ENCODE measurements around the gene SMIM29. TPM values are rescaled to one million over a fixed set of nuclear protein-coding genes. Genes with fewer than 3 reads are reported as not detected.

SMIM29 gene
- total RNA-seq, 1 experiment from 2014 or later: 5.4 TPM

DNA sequence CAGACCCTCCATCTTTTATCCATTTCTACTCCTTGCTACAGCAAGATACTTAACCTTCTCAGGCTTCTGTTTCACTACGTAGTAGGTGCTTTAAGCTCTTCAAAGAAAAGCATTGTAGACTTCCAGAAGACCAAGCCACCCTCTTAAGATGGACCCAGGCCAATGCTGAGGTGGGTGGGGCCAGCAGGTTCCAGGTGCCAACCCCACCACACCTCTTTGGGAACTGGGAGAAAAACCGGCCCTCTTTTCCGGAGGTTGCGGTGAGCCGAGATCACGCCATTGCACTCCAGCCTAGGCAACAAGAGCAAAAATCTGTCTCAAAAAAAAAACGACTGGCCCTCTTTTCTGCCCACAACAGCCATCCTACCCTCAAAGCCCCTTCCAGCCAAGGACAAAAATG is 22.7 kb downstream of the SMIM29 start:
- no peak overlapping the region for H3K56ac ChIP-seq (ENCODE audit: insufficient read length, low read depth, low read length)
- peaks cover 15% of the 10 kb centered on the region; the same call in 1 of the 2 replicates for H3K4me1 ChIP-seq (ENCODE audit: insufficient read depth, low read length)
- no peak overlapping the region for H2BK12ac ChIP-seq (ENCODE audit: insufficient read length, low read depth, low read length)
- H3K4me3 Mint-ChIP-seq: peak overlapping the region in 1 of 2 experiments; percentile 35; a peak in 2 of 5 replicates
- TF ChIP-seq, protein P1, sequence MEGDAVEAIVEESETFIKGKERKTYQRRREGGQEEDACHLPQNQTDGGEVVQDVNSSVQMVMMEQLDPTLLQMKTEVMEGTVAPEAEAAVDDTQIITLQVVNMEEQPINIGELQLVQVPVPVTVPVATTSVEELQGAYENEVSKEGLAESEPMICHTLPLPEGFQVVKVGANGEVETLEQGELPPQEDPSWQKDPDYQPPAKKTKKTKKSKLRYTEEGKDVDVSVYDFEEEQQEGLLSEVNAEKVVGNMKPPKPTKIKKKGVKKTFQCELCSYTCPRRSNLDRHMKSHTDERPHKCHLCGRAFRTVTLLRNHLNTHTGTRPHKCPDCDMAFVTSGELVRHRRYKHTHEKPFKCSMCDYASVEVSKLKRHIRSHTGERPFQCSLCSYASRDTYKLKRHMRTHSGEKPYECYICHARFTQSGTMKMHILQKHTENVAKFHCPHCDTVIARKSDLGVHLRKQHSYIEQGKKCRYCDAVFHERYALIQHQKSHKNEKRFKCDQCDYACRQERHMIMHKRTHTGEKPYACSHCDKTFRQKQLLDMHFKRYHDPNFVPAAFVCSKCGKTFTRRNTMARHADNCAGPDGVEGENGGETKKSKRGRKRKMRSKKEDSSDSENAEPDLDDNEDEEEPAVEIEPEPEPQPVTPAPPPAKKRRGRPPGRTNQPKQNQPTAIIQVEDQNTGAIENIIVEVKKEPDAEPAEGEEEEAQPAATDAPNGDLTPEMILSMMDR (conservative IDR thresholded peaks at IDR 0.05): no peak
- no peak overlapping the region for H3K27ac ChIP-seq (ENCODE audit: insufficient read length, low read depth, low read length)
- H3K23me2 ChIP-seq (ENCODE audit: insufficient read length, low read depth, low read length, poor library complexity, severe bottlenecking): no peaks in the 10 kb centered on the region
- no peak overlapping the region for H4K5ac ChIP-seq (ENCODE audit: insufficient read length, low read depth, low read length)
- H3K36me3 Mint-ChIP-seq (ENCODE audit: insufficient read depth in 1 of 3, low read depth in 3 of 3): no peaks in the 10 kb centered on the region
- H3K4me2 ChIP-seq (ENCODE audit: insufficient read depth, insufficient read length, low read length): no peak overlapping the region
- H3K9me3 Mint-ChIP-seq: no peaks in the 10 kb centered on the region
- no peaks in the 10 kb centered on the region for H3K27me3 ChIP-seq (ENCODE audit: insufficient read depth, low read length)
- no peak overlapping the region for H3T11ph ChIP-seq (ENCODE audit: low read length)
- no peak overlapping the region for H3K23ac ChIP-seq (ENCODE audit: insufficient read length, low read depth, low read length)
- no peaks in the 10 kb centered on the region for H3K79me2 ChIP-seq (ENCODE audit: insufficient read depth, low read length)
- H3K9me3 ChIP-seq (ENCODE audit: control insufficient read depth, low read depth, low read length): no peaks in the 10 kb centered on the region
- no peak for DNase-seq
- H4K91ac ChIP-seq (ENCODE audit: insufficient read length, low read depth, low read length): no peak overlapping the region
- WGBS (ENCODE audit: extremely low coverage, insufficient read length, low lambda C conversion rate): no CpG with 5 or more reads among the region's 7 CpGs
- peaks cover 40 to 44% of the 10 kb centered on the region in 2 experiments for H3K4me1 Mint-ChIP-seq
- H3K4ac ChIP-seq (ENCODE audit: low read depth, low read length): no peak overlapping the region
- H2AFZ ChIP-seq (ENCODE audit: low read length): no peak overlapping the region
- peaks cover under 1% of the 10 kb centered on the region for H3K27me3 Mint-ChIP-seq (ENCODE audit: low read depth)
- H2AK5ac ChIP-seq (ENCODE audit: insufficient read length, low read length): no peak overlapping the region
- no peak overlapping the region for H3K18ac ChIP-seq (ENCODE audit: insufficient read length, low read depth, low read length)
- no peak overlapping the region for H2BK5ac ChIP-seq (ENCODE audit: insufficient read length, low read length)
- H2BK15ac ChIP-seq (ENCODE audit: low read depth, low read length): no peak overlapping the region
- H3K79me1 ChIP-seq (ENCODE audit: insufficient read depth, low read depth, low read length, poor library complexity, severe bottlenecking): no peaks in the 10 kb centered on the region
- peak overlapping the region; percentile 61 to 97 (median 97); a peak in 4 of 7 replicates for H3K27ac Mint-ChIP-seq
- H3K14ac ChIP-seq (ENCODE audit: insufficient read depth, low read length): no peak overlapping the region
- no peak overlapping the region for H3K9ac ChIP-seq (ENCODE audit: extremely low read depth, insufficient read length, low read length)
- no peak overlapping the region for H2BK120ac ChIP-seq (ENCODE audit: low read depth, low read length, poor library complexity, severe bottlenecking)
- no peaks in the 10 kb centered on the region for H4K20me1 ChIP-seq (ENCODE audit: control insufficient read depth, insufficient read depth, insufficient read length)
- H4K8ac ChIP-seq (replicated peaks; ENCODE audit: insufficient read length, low read depth, low read length): no peak overlapping the region
- H2BK20ac ChIP-seq (ENCODE audit: low read depth, low read length, poor library complexity, severe bottlenecking): no peak overlapping the region
